MM.1S (cell line): ENCODE data around the gene SCNM1.

Source experiments
- DNase-seq: peaks from one replicate; pipeline ENCODE4 v3.0.0-alpha.2; 2015
- H2AFZ ChIP-seq: fragments of 300-600 bp; sonication (generic); 2 replicates; pipeline ENCODE4 v1.6.0; 2016; ENCODE audit warnings: antibody characterized with exemption, low read length
- H3F3A ChIP-seq: fragments of 300-600 bp; sonication (generic); 2 replicates; pipeline ENCODE4 v1.6.1; 2016; ENCODE audit warnings: mild to moderate bottlenecking, antibody characterized with exemption, low read length, moderate library complexity, mixed read lengths; ENCODE audit not compliant: insufficient read depth
- H3K27ac ChIP-seq: fragments of 300-600 bp; sonication (generic); 2 replicates; pipeline ENCODE4 v1.5.1; 2016; ENCODE audit warnings: mild to moderate bottlenecking, low read length
- H3K27me3 ChIP-seq: fragments of 300-600 bp; sonication (generic); replicated peaks from 2 replicates; pipeline ENCODE4 v1.6.0; 2016; ENCODE audit warnings: low read length; ENCODE audit not compliant: insufficient read depth
- H3K36me3 ChIP-seq: fragments of 300-600 bp; sonication (generic); replicated peaks from 2 replicates; pipeline ENCODE4 v1.6.1; 2016; ENCODE audit warnings: mild to moderate bottlenecking, low read length, mixed read lengths; ENCODE audit not compliant: insufficient read depth
- H3K4me1 ChIP-seq: fragments of 300-600 bp; sonication (generic); 2 replicates; pipeline ENCODE4 v1.6.1; 2016; ENCODE audit warnings: low read length, mixed read lengths
- H3K4me2 ChIP-seq: fragments of 300-600 bp; sonication (generic); 2 replicates; pipeline ENCODE4 v1.6.0; 2016; ENCODE audit warnings: low read depth, low read length
- H3K4me3 ChIP-seq: fragments of 300-600 bp; sonication (generic); 2 replicates; pipeline ENCODE4 v1.5.1; 2016; ENCODE audit warnings: low read length, mixed read lengths
- H3K79me2 ChIP-seq: fragments of 300-600 bp; sonication (generic); 2 replicates; pipeline ENCODE4 v1.6.1; 2016; ENCODE audit warnings: mixed run types, low read length, mixed read lengths
- H3K9ac ChIP-seq: fragments of 300-600 bp; sonication (generic); 2 replicates; pipeline ENCODE4 v1.6.1; 2016; ENCODE audit warnings: low read length, mixed read lengths
- H3K9me2 ChIP-seq: fragments of 300-600 bp; sonication (generic); replicated peaks from 2 replicates; pipeline ENCODE4 v1.6.1; 2016; ENCODE audit warnings: mild to moderate bottlenecking, low read length, mixed read lengths; ENCODE audit not compliant: insufficient read depth
- H3K9me3 ChIP-seq: fragments of 300-600 bp; sonication (generic); replicated peaks from 2 replicates; pipeline ENCODE4 v1.6.1; 2016; ENCODE audit warnings: mild to moderate bottlenecking, low read length, mixed read lengths; ENCODE audit not compliant: insufficient read depth
- H4K20me1 ChIP-seq: fragments of 300-600 bp; sonication (generic); 2 replicates; pipeline ENCODE4 v1.6.1; 2016; ENCODE audit warnings: mild to moderate bottlenecking, low read length, moderate library complexity, mixed read lengths; ENCODE audit not compliant: insufficient read depth
- CTCF ChIP-seq: fragments of 300-600 bp; sonication (generic); IDR thresholded peaks from 2 replicates; pipeline ENCODE4 v1.5.1; 2016; ENCODE audit warnings: antibody characterized with exemption, low read length, mixed read lengths
- EZH2 ChIP-seq: fragments of 300-600 bp; sonication (generic); optimal IDR thresholded peaks from 2 replicates; pipeline ENCODE3; 2017; ENCODE audit warnings: low read depth, mild to moderate bottlenecking, antibody characterized with exemption, low read length, mixed read lengths
- EZH2phosphoT487 ChIP-seq: fragments of 300-600 bp; sonication (generic); IDR thresholded peaks from 2 replicates; pipeline ENCODE4 v1.6.1; 2018; ENCODE audit warnings: antibody characterized with exemption, low read length

SCNM1 gene

GRCh38 chr1:151211972-151212705 is 46.2 kb downstream of the SCNM1 start:
- no peak overlapping the region for H3K4me2 ChIP-seq
- no peak overlapping the region for H3K4me3 ChIP-seq
- peaks cover 80% of the 10 kb centered on the region for H3K79me2 ChIP-seq
- no peaks in the 10 kb centered on the region for H3K27me3 ChIP-seq
- H3K9me2 ChIP-seq, result no peaks in the 10 kb centered on the region
- no peaks in the 10 kb centered on the region for H3K9me3 ChIP-seq
- H3K27ac ChIP-seq, result no peak overlapping the region
- no peak for DNase-seq
- TF ChIP-seq EZH2phosphoT487 (no peak), CTCF (no peak), EZH2 (no peak)
- H3F3A ChIP-seq, result no peaks in the 10 kb centered on the region; the same call in 1 of the 2 replicates
- no peak overlapping the region for H3K9ac ChIP-seq
- no peaks in the 10 kb centered on the region for H4K20me1 ChIP-seq
- H3K36me3 ChIP-seq, result 0 out of 2 replicates have a peak, but pooled peaks cover 2% of the 10 kb centered on the region
- H2AFZ ChIP-seq, result no peak overlapping the region
- H3K4me1 ChIP-seq, result no peaks in the 10 kb centered on the region

GRCh38 chr1:151213560-151213959 is 47.6 kb downstream of the SCNM1 start:
- TF ChIP-seq EZH2 (no peak), EZH2phosphoT487 (no peak), CTCF (no peak)
- Histone ChIP-seq H3K27ac (no peak overlapping the region), H3K79me2 (peaks cover 82% of the 10 kb centered on the region), H3K4me2 (no peak overlapping the region), H2AFZ (no peak overlapping the region), H3K9ac (no peak overlapping the region), H3F3A (no peaks in the 10 kb centered on the region; the same call in 1 of the 2 replicates), H3K9me2 (no peaks in the 10 kb centered on the region), H3K9me3 (no peaks in the 10 kb centered on the region), H3K27me3 (no peaks in the 10 kb centered on the region), H3K4me1 (no peaks in the 10 kb centered on the region), H3K36me3 (no peaks in the 10 kb centered on the region), H3K4me3 (no peak overlapping the region), H4K20me1 (no peaks in the 10 kb centered on the region)
- DNase-seq, result no peak
